ENCODE measurements around the gene POLR3C. TPM values are rescaled to one million over a fixed set of nuclear protein-coding genes. Genes with fewer than 3 reads are reported as not detected.
A peak's percentile ranks its signal among the peaks of the same experiment; 100 is the strongest.

The POLR3C gene
- total and polyA plus RNA-seq, 2 of the 13 experiments (the other 11 are each of a cell fraction or from before 2014, with no cell fraction given), result 15.5 to 24.3 TPM

DNA sequence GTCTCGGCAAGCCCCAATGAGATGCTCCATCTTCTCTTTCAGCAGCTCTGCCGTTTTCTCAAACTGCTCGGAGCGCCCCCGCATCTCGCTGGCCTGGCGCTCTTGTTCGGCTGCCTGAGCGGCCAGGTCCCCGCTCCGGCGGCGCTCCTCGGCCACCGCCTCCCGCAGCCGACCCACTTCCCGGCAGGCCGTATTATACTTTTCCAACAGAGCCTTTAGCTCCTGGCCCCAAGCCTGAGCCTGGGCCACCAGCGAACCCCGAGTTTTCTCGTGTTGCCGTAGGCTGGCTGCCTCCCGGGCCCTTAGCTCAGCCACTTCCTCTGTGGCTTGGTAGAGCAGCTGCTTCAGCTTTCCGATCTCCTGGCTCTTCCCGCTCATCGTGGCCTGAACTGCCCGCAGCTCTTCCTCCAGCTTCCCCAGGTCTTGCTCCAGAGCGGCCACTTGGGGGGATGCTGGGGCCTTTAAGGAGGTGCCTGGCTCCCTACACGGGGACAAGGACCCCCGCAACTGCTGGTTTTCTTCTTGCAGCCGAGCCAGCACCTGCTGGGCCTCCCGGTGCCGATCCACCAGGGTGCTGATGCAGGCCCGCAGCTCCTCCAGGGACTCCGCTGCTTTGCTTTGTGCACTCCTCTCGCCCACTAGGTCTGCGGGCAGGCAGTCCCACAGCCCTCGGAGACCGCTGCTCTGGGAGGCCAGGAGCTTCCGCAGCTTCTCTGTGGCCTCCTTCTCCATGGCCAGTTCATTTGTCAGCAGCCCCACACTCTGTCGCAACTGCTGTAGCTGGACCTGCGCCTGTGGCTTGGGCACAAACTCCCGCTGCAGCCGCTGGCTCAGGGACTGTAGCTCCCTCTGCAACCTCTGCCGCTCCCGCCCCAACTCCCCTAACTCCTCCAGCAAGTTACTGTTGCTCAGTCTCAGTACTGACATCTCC, 48.3 kb downstream of the POLR3C start (continued):
- no peak for TF ChIP-seq ZSCAN25 (CRISPR knock-in tag; IDR thresholded peaks at IDR 0.05)

DNA sequence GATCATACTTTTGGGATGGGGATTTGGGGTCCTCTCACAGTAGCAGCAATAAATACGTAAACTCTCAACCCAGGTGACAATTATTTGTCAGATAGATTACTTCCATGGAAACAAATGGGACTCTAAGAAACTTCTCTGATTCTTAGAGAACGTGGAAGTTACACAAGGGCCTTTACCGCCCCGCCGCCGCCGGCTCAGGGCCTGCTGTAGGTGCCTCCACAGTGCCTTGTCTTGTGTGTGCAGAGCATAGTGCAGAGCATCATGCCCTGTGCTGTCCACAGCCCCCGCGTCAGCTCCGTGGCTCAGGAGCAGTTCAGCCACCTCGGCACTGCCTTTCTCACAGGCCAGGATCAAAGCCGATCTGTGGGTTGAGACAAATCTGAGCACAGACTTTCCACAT, 50.6 kb downstream of the POLR3C start:
- no peaks in the 10 kb centered on the region for H4K20me1 ChIP-seq (ENCODE audit: insufficient read depth, low read length)
- H3K79me2 ChIP-seq (ENCODE audit: insufficient read depth, low read length), result no peaks in the 10 kb centered on the region
- TF ChIP-seq MTF2 (CRISPR knock-in tag; IDR thresholded peaks at IDR 0.05; ENCODE audit: borderline replicate concordance) (no peak), KDM1A (CRISPR knock-in tag; IDR thresholded peaks at IDR 0.05) (no peak)
- no peaks in the 10 kb centered on the region for H3K36me3 ChIP-seq (replicated peaks in 1 of 2; ENCODE audit: control insufficient read depth in 1 of 2, insufficient read depth in 2 of 2, low read length in 2 of 2)
- ATAC-seq (no peak), FAIRE-seq (no peak), DNase-seq (ENCODE audit: low spot score) (no peak)
- no peak overlapping the region for H3K4me2 ChIP-seq (ENCODE audit: low read depth, low read length)
- no peak overlapping the region for H3K9ac ChIP-seq (ENCODE audit: insufficient read depth, low read depth, low read length)
- no peak overlapping the region for H2AFZ ChIP-seq (ENCODE audit: low read length)
- 50% methylated on average over 4 of the region's 12 CpGs for WGBS (ENCODE audit: low lambda C conversion rate)
- no peaks in the 10 kb centered on the region for H3K9me3 ChIP-seq (ENCODE audit: low read length)
- peaks cover 6 to 59% of the 10 kb centered on the region in 2 experiments; a peak in 3 of 5 replicates for H3K27me3 ChIP-seq (ENCODE audit: control insufficient read depth in 1 of 2, insufficient read depth in 2 of 2, low read length in 2 of 2)
- POLR2A ChIA-PET, result no interaction called here
- in situ Hi-C loops (cut with HindIII; ENCODE audit: extremely low pct_ligation_motif_present, low pct_unique_long_range_greater_than_20kb) (no loop called here), intact Hi-C loops (cut with micrococcal nuclease; ENCODE audit: unreplicated experiment) (no loop called here)
- H3K4me3 ChIP-seq (replicated peaks in 1 of 3; ENCODE audit: insufficient read depth in 1 of 3, low read depth in 2 of 3, low read length in 3 of 3), result no peak overlapping the region
- no TSS peak for BruUV-seq (replicated peaks)
- CTCF ChIA-PET (ENCODE audit: low intra/inter-chr PET ratio, low total read pairs), result no interaction called here
- H3K4me1 ChIP-seq (ENCODE audit: insufficient read depth, low read length), result 0 out of 2 replicates have a peak, but pooled peaks cover 7% of the 10 kb centered on the region
- H3K27ac ChIP-seq (ENCODE audit: extremely low read length, insufficient read depth, low read length), result no peak overlapping the region

- BruUV-seq (replicated peaks), result no TSS peak
- no peak for ATAC-seq
- POLR2A ChIA-PET, result no interaction called here
- Histone ChIP-seq H3K79me2 (ENCODE audit: insufficient read depth, low read length) (no peaks in the 10 kb centered on the region), H3K4me1 (ENCODE audit: insufficient read depth, low read length) (0 out of 2 replicates have a peak, but pooled peaks cover 7% of the 10 kb centered on the region), H3K4me2 (ENCODE audit: low read depth, low read length) (no peak overlapping the region), H3K9ac (ENCODE audit: insufficient read depth, low read depth, low read length) (no peak overlapping the region), H3K4me3 (replicated peaks in 1 of 3; ENCODE audit: insufficient read depth in 1 of 3, low read depth in 2 of 3, low read length in 3 of 3) (no peak overlapping the region), H3K9me3 (ENCODE audit: low read length) (no peaks in the 10 kb centered on the region), H2AFZ (ENCODE audit: low read length) (no peak overlapping the region), H4K20me1 (ENCODE audit: insufficient read depth, low read length) (no peaks in the 10 kb centered on the region), H3K27me3 (ENCODE audit: control insufficient read depth in 1 of 2, insufficient read depth in 2 of 2, low read length in 2 of 2) (peaks cover 4 to 50% of the 10 kb centered on the region in 2 experiments; a peak in 3 of 5 replicates), H3K36me3 (replicated peaks in 1 of 2; ENCODE audit: control insufficient read depth in 1 of 2, insufficient read depth in 2 of 2, low read length in 2 of 2) (no peaks in the 10 kb centered on the region), H3K27ac (ENCODE audit: extremely low read length, insufficient read depth, low read length) (no peak overlapping the region)
- TF ChIP-seq FOSL2 (CRISPR knock-in tag; IDR thresholded peaks at IDR 0.05), result 0 out of 2 replicates have a peak, but pooled peaks have one; percentile 21
- TF ChIP-seq ATF5 (CRISPR knock-in tag; IDR thresholded peaks at IDR 0.05; ENCODE audit: low read depth), result no peak
- TF ChIP-seq ETV6 (CRISPR knock-in tag; conservative IDR thresholded peaks at IDR 0.05), result no peak
- in situ Hi-C loops (cut with HindIII; ENCODE audit: extremely low pct_ligation_motif_present, low pct_unique_long_range_greater_than_20kb), result no loop called here
- 4% methylated on average over 3 of the region's 7 CpGs for WGBS (ENCODE audit: low lambda C conversion rate)
- FAIRE-seq, result no peak
- intact Hi-C loops (cut with micrococcal nuclease; ENCODE audit: unreplicated experiment), result no loop called here
- no peak for DNase-seq (ENCODE audit: low spot score)
- CTCF ChIA-PET (ENCODE audit: low intra/inter-chr PET ratio, low total read pairs), result no interaction called here
These were observed 54.0 kb downstream of the POLR3C start for GRCh38 chr1:145877923-145878486.
